Retinal pigment epithelial cell (primary cell): ENCODE results near the gene DGLUCY.
"Not testable (repeated sequence)": the region's sequence is repeated elsewhere in the genome, so short reads cannot be mapped to it uniquely, and the experiment has no call there.

Experiments
- DNase-seq: peaks from one replicate; pipeline ENCODE4 v3.0.0-alpha.2; 2010; ENCODE audit warnings: low read depth
- H3K4me3 ChIP-seq: 2 replicates; pipeline ENCODE4 v1.5.1; 2011; ENCODE audit warnings: mild to moderate bottlenecking, low read length, control low read depth, moderate library complexity
- TF ChIP-seq, protein P1 (sequence below): conservative IDR thresholded peaks from 2 replicates; pipeline ENCODE4 v1.5.1; 2011; ENCODE audit warnings: low read depth, low read length, control low read depth, inconsistent platforms

The DGLUCY gene

DNA sequence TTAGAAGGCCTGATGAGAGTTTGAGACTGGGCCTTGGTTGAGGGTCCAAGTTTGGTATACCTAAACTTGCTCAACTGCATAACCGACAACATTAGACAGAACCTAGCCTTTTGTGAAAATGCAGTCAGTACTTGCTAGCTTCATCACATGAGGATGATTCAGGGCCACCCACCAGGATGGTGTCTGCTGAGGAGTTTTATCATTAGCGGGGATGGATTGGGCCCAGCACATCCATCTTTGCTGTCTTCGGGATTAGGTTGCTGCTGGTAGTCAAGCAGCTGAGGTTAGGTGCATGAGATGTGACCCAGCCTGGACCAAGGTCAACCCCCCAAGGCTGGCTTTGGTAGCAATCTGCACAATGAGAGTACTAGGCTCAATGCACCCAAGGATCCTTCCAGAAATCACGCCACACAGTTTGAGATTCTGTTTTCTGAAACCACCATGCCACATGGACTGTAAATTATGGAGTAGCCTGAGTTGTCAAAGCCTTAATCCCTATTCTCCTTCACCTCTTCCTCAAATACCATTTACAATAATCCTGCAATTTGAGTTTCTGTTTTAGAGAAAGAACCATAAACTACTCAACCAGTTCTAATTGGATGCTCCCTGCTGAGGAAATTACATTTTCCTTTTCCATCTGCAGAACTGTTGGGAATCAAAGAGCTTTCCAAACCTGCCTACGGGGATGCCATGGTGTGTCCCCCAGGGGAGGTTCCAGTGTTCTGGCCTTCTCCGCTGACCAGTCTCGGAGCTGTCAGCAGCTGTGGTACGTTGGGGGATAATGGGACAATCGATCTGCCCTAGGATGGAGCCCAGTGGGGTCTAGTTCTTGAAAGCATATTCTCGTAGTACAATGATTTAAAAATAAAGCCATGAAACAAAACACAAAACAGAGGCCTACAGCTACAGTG is 61.7 kb downstream of the DGLUCY start:
- TF ChIP-seq, protein P1, sequence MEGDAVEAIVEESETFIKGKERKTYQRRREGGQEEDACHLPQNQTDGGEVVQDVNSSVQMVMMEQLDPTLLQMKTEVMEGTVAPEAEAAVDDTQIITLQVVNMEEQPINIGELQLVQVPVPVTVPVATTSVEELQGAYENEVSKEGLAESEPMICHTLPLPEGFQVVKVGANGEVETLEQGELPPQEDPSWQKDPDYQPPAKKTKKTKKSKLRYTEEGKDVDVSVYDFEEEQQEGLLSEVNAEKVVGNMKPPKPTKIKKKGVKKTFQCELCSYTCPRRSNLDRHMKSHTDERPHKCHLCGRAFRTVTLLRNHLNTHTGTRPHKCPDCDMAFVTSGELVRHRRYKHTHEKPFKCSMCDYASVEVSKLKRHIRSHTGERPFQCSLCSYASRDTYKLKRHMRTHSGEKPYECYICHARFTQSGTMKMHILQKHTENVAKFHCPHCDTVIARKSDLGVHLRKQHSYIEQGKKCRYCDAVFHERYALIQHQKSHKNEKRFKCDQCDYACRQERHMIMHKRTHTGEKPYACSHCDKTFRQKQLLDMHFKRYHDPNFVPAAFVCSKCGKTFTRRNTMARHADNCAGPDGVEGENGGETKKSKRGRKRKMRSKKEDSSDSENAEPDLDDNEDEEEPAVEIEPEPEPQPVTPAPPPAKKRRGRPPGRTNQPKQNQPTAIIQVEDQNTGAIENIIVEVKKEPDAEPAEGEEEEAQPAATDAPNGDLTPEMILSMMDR: no peak
- DNase-seq: no peak
- H3K4me3 ChIP-seq: no peak overlapping the region

DNA sequence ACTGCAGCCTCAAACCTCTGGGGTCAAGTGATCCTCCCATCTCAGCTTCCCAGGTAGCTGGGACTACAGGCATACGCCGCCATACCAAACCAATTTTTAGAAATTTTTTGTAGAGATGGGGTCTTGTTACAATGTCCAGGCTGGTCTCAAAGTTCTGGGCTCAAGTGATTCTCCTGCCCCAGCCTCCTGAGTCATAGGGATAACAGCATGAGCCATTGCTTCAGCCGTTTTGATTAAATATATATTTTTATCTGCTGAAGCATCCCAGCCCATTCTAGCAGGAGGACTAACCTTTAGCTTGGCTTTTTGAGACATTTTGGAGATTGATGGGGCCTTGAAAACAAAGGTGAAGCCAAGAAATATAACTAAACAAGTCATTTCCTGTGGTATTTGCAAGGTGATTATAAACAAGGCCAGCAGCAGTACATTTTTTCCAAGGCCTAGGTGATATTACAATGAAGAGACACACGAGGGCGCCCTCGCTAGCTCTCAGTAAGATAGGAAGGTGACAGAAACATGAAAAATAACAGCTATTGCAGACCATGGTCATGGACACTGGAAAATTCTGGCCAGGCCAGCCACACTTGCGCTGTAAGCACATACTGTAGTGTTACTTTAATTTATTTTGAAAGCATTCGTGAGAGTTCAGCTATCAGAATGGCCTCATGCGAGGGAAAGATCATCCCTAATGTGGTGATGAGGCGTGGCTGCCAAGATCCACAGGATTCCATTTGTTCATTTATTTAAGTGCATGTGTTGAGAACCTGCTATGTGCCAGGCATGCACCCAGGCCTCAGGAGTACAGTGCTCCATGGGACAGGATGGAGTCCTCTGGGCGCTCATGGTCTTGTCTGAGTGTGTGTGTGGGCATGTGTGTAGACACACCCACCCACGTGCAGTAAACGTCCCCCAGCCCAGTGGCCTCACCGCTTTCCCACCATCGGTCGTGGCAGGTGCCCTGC is 63.5 kb downstream of the DGLUCY start:
- no peak overlapping the region for H3K4me3 ChIP-seq
- TF ChIP-seq, protein P1: peak; percentile 83
- peak; percentile 17 for DNase-seq

DNA sequence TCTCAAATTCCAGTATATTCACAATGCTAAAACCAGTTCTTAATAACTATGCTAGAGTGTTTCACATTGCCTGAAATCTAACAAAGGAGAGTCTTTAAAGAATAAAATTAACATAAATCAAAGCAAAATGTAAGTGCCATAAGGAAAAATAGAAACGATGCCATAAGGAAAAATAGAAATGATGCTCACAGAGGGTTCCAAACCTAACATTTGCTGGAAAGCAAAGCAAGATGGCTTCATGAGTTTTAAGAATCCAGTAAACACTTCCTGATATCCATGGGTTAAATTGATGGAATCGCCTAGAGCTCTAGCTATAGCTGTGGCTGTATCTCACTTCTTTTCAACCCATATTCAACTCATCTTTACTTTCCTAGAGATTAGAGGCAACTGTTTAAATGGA is 66.7 kb downstream of the DGLUCY start:
- TF ChIP-seq, protein P1: no peak
- no peak for DNase-seq
- no peak overlapping the region for H3K4me3 ChIP-seq

DNA sequence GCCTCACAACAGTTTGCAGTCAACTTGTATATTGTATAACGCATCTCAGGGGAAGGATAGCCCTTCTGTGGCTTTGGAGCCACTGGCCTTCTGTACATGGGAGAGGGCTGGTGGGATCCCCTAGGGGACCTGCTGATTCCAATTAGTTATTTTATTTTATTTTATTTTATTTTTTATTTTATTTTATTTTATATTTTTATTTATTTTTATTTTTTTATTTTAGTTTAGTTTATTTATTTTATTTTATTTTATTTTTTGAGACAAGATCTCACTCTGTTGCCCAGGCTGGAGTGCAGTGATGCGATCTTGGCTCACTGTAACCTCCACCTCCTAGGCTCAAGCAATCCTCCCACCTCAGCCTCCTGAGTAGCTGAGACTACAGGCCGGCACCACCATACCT is 68.9 kb downstream of the DGLUCY start:
- not testable (repeated sequence) for DNase-seq, H3K4me3 ChIP-seq

DNA sequence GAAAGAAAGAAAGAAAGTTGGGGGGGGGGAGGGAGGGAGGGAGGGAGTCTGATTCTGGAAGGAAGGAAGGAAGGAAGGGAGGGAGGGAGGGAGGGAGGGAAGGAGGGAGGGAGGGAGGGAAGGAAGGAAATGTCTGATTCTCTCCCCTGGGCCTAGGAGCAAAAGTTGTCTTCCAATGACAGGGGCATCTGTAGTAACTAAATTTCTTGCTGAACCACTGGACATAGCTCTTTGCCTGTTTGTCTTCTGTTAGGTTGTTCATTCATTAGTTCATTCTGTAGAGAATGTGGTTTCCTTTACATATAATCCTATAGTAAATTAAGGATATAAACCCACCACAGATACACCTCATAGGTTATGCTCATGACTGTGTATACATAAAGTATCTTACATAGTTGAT is 70.7 kb downstream of the DGLUCY start:
- no peak for DNase-seq
- TF ChIP-seq, protein P1: no peak
- no peak overlapping the region for H3K4me3 ChIP-seq

DNA sequence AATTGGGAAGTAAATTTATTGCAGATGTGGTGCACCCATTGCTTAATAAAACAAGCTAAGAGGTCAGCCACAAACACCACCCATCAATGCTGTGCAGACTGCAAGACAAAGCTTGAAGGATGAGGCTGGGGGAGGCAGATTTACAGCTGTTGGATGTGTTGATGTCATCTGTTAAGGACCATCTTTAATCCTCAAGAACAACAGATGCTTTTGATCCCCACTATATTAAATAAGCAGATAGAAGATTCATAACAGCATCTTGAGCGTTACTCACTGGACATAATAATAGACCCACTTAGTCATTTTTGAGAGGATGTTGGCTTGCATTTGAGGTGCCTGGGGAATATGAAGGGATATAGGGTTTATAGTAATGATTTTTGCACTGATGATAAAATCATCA is 71.8 kb downstream of the DGLUCY start:
- no peak overlapping the region for H3K4me3 ChIP-seq
- no peak for DNase-seq
- TF ChIP-seq, protein P1: no peak

DNA sequence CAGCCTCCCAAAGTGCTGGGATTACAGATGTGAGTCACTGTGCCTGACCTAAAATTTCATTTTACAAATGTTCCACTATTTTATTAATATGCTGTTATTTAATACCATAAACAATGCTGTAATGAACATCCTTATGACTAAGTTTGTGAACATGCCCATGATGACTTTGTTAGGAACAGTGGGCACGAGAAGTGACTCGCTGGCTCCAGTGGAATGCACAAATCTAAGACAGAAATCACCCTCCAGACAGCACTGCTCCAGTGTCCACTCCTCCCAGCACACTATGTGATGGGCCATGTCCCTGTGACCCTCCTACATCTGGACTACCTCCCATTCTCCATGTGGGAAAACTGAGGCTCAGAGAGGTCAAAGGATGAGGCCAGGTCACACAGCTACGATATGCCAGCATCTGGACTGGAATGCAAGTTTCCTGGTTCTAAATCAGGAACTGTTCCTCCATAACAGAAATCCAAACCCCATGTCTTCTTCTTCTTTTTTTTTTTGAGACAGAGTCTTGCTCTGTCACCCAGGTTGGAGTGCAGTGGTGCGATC is 72.7 kb downstream of the DGLUCY start:
- TF ChIP-seq, protein P1: no peak
- DNase-seq: no peak
- no peak overlapping the region for H3K4me3 ChIP-seq
